Omental fat pad (tissue), 4 donors: ENCODE data around the gene TBC1D24. TPM values are rescaled to one million over a fixed set of nuclear protein-coding genes. Genes with fewer than 3 reads are reported as not detected.

Experiments
- ATAC-seq: fragments of 150-250 bp; one replicate; pipeline ENCODE4 v1.9.1; 2016; ENCODE audit warnings: mild to moderate bottlenecking, moderate library complexity; ENCODE audit not compliant: low FRiP score
- DNase-seq: peaks from one replicate; pipeline ENCODE4 v3.0.0-alpha.2; 2019; ENCODE audit warnings: low spot score
- CTCF ChIP-seq, 3 donors: fragments of 450-650 bp; IDR thresholded peaks; one replicate each; pipeline ENCODE4 v1.5.1; 2016 to 2017; ENCODE audit warnings: antibody characterized with exemption in 3 of 3, mild to moderate bottlenecking in 3 of 3, moderate library complexity in 2 of 3
- total RNA-seq, 4 donors: library from RNA; depleted of rRNA; stranded (reverse); fragments of >200 nt; gene quantifications; one replicate each; pipeline ENCODE4 v1.1.0, GENCODE V29; 2016

Gene TBC1D24
- total RNA-seq, 4 donors from 2014 or later, result 10.4 to 19.4 (median 13.0) TPM

GRCh38 chr16:2468725-2469398, 6.1 kb upstream of the TBC1D24 start:
- no peak for DNase-seq
- TF ChIP-seq CTCF (IDR thresholded peaks at IDR 0.05), result no peak
- ATAC-seq, result no peak

GRCh38 chr16:2469399-2470233, 5.3 kb upstream of the TBC1D24 start:
- DNase-seq, result no peak
- ATAC-seq, result no peak
- no peak for TF ChIP-seq CTCF (IDR thresholded peaks at IDR 0.05)

GRCh38 chr16:2470234-2470601, 4.7 kb upstream of the TBC1D24 start:
- no peak for DNase-seq
- no peak for ATAC-seq
- TF ChIP-seq CTCF (IDR thresholded peaks at IDR 0.05), result no peak

GRCh38 chr16:2470603-2471015, 4.3 kb upstream of the TBC1D24 start:
- TF ChIP-seq CTCF (IDR thresholded peaks at IDR 0.05), result no peak
- ATAC-seq, result no peak
- DNase-seq, result no peak

GRCh38 chr16:2471016-2471652, 3.8 kb upstream of the TBC1D24 start, which contains the start of gene NTN3:
TSS of gene NTN3 (plus strand) at chr16:2471297. CDS start at chr16:2471702, 405 bp downstream.
- ATAC-seq (no peak), DNase-seq (no peak)
- TF ChIP-seq CTCF (IDR thresholded peaks at IDR 0.05), result no peak

GRCh38 chr16:2471653-2472487, 3.1 kb upstream of the TBC1D24 start:
- no peak for DNase-seq
- TF ChIP-seq CTCF (IDR thresholded peaks at IDR 0.05), result no peak

More at GRCh38 chr16:2471653-2472487, 3.1 kb upstream of the TBC1D24 start:
- no peak for ATAC-seq
